B cell (primary cell): Measurements from ENCODE around the gene LCE6A.

Experiments
- CTCF ChIP-seq: fragments of 200-600 bp; IDR thresholded peaks from one replicate; pipeline ENCODE4 v1.8.0; 2022; ENCODE audit warnings: antibody characterized with exemption, mild to moderate bottlenecking
- EZH2 ChIP-seq: IDR thresholded peaks from 2 replicates; pipeline ENCODE4 v1.6.1; 2012; ENCODE audit warnings: borderline replicate concordance, low read depth, mild to moderate bottlenecking, moderate library complexity, low read length; ENCODE audit not compliant: insufficient read depth, poor library complexity, severe bottlenecking

- TF ChIP-seq CTCF, result no peak
- no peak for TF ChIP-seq EZH2
These were observed 44.2 kb downstream of the LCE6A start for GRCh38 chr1:152886758-152887409.
